ENCODE results near the gene SHISA7. TPM values are rescaled to one million over a fixed set of nuclear protein-coding genes. Genes with fewer than 3 reads are reported as not detected.

SHISA7 gene
- total RNA-seq, 2 experiments from 2014 or later = not detected

GRCh38 chr19:55463583-55464031 is 20.5 kb upstream of the SHISA7 start:
- H3K4me2 ChIP-seq (ENCODE audit: low read length) = no peak overlapping the region

DNA sequence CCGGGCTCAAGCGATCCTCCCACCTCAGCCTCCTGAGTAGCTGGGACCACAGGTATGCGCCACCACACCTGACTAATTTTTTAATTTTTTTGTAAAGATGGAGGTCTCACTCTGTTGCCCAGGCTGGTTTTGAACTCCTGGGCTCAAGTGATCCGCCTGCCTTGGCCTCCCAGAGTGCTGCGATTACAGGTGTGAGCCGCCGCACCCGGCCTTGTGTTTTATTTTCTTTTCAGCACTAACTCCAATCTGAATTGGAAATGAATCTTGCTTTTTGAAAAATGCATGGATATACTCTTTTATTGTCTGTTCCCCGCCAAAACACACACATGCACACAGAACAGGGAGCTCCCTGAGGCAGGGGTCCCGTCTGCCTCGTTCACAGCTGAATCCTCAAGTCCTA is 19.6 kb upstream of the SHISA7 start:
- POLR2A ChIA-PET = interaction anchor here (0.6 kb wide), 1 partner anchor 168 kb away, joined by 4 read pairs; no protein-coding TSS in a partner anchor

More at GRCh38 chr19:55463583-55464031, 20.5 kb upstream of the SHISA7 start:
- CTCF ChIA-PET (ENCODE audit: unreplicated experiment) = no interaction called here
- BruUV-seq (replicated peaks) = no TSS peak
- Histone ChIP-seq H4K20me1 (ENCODE audit: insufficient read depth, low read length) (no peaks in the 10 kb centered on the region), H3K27ac (ENCODE audit: low read depth, low read length, poor library complexity, severe bottlenecking) (no peak overlapping the region), H3K4me3 (ENCODE audit: low read depth, low read length, poor library complexity, severe bottlenecking) (no peak overlapping the region), H3K9me3 (ENCODE audit: low read length) (no peaks in the 10 kb centered on the region), H3K79me2 (ENCODE audit: insufficient read depth, low read depth, low read length) (peaks cover 8% of the 10 kb centered on the region; the same call in 1 of the 2 replicates), H3K9me2 (ENCODE audit: insufficient read depth, low read length) (no peaks in the 10 kb centered on the region), H3K36me3 (ENCODE audit: insufficient read depth, low read length) (no peaks in the 10 kb centered on the region), H3K4me1 (ENCODE audit: insufficient read depth, low read length, poor library complexity, severe bottlenecking) (peaks cover 19% of the 10 kb centered on the region), H2AFZ (ENCODE audit: low read length) (no peak overlapping the region)
- no peak for DNase-seq (ENCODE audit: low spot score)
- POLR2A ChIA-PET = no interaction called here
- TF ChIP-seq CTCF (conservative IDR thresholded peaks at IDR 0.05; ENCODE audit: low read length) (no peak), EZH2phosphoT487 (IDR thresholded peaks at IDR 0.05; ENCODE audit: borderline replicate concordance, low read depth, low read length) (no peak)
- intact Hi-C loops (cut with micrococcal nuclease; ENCODE audit: unreplicated experiment) = no loop called here

More for the DNA sequence above, 19.6 kb upstream of the SHISA7 start:
- no peak overlapping the region for H3K4me3 ChIP-seq (ENCODE audit: low read depth, low read length, poor library complexity, severe bottlenecking)
- H3K79me2 ChIP-seq (ENCODE audit: insufficient read depth, low read depth, low read length) = peaks cover 8% of the 10 kb centered on the region; the same call in 1 of the 2 replicates
- intact Hi-C loops (cut with micrococcal nuclease; ENCODE audit: unreplicated experiment) = no loop called here
- H3K4me2 ChIP-seq (ENCODE audit: low read length) = no peak overlapping the region
- no peaks in the 10 kb centered on the region for H3K9me2 ChIP-seq (ENCODE audit: insufficient read depth, low read length)
- BruUV-seq (replicated peaks) = no TSS peak
- no peak overlapping the region for H2AFZ ChIP-seq (ENCODE audit: low read length)
- no peak for DNase-seq (ENCODE audit: low spot score)
- H3K36me3 ChIP-seq (ENCODE audit: insufficient read depth, low read length) = no peaks in the 10 kb centered on the region
- H4K20me1 ChIP-seq (ENCODE audit: insufficient read depth, low read length) = no peaks in the 10 kb centered on the region
- H3K4me1 ChIP-seq (ENCODE audit: insufficient read depth, low read length, poor library complexity, severe bottlenecking) = peaks cover 16% of the 10 kb centered on the region
- no peaks in the 10 kb centered on the region for H3K9me3 ChIP-seq (ENCODE audit: low read length)
- TF ChIP-seq CTCF (conservative IDR thresholded peaks at IDR 0.05; ENCODE audit: low read length) = no peak
- TF ChIP-seq EZH2phosphoT487 (IDR thresholded peaks at IDR 0.05; ENCODE audit: borderline replicate concordance, low read depth, low read length) = no peak
- CTCF ChIA-PET (ENCODE audit: unreplicated experiment) = no interaction called here
- no peak overlapping the region for H3K27ac ChIP-seq (ENCODE audit: low read depth, low read length, poor library complexity, severe bottlenecking)
